ENCODE data around the gene ARHGEF1.

ARHGEF1 gene

GRCh38 chr19:41837981-41838708, 44.8 kb upstream of the ARHGEF1 start:
- ChIA-PET POLR2A (interaction anchor here (1.0 to 2.3 kb wide), 2 partner anchors 22 to 32 kb away, joined by 5 to 7 read pairs; partner anchors contain the start of gene RPS19), CTCF (interaction anchor here (0.6 to 11.2 kb wide), 12 partner anchors 14 to 1268 kb away, joined by 3 to 126 read pairs (median 4); partner anchors contain the start of gene CEACAM3)
- no peak overlapping the region for H3K4me3 ChIP-seq (ENCODE audit: low read depth, low read length)
- no peaks in the 10 kb centered on the region for H3K4me1 ChIP-seq (ENCODE audit: control insufficient read depth, insufficient read depth, low read length)
- no peaks in the 10 kb centered on the region for H3K36me3 ChIP-seq (ENCODE audit: control insufficient read depth in 2 of 2, insufficient read depth in 1 of 2, low read length in 2 of 2)
- H3K27ac ChIP-seq (ENCODE audit: extremely low read depth, low read depth, low read length), result no peak overlapping the region
- no peaks in the 10 kb centered on the region for H3K9me3 ChIP-seq (ENCODE audit: control insufficient read depth, insufficient read depth, low read depth, low read length)
- no peak for TF ChIP-seq HIC1 (tag by site-specific recombination; IDR thresholded peaks at IDR 0.05)
- peak; percentile 60 for TF ChIP-seq ZFHX2 (tag by site-specific recombination; conservative IDR thresholded peaks at IDR 0.05)
- TF ChIP-seq ZNF423 (tag by site-specific recombination; IDR thresholded peaks at IDR 0.05), result no peak
- TF ChIP-seq ZNF404 (tag by site-specific recombination; IDR thresholded peaks at IDR 0.05), result no peak
- peak; percentile 72 for TF ChIP-seq EGR2 (tag by site-specific recombination; IDR thresholded peaks at IDR 0.05; ENCODE audit: low read depth)
- no peak for TF ChIP-seq ZBTB8A (tag by site-specific recombination; IDR thresholded peaks at IDR 0.05)

GRCh38 chr19:41839211-41839610, 43.8 kb upstream of the ARHGEF1 start:
- no peak overlapping the region for H3K27ac ChIP-seq (ENCODE audit: extremely low read depth, low read depth, low read length)
- TF ChIP-seq ZNF549 (tag by site-specific recombination; IDR thresholded peaks at IDR 0.05) (no peak), SCRT2 (tag by site-specific recombination; IDR thresholded peaks at IDR 0.05) (0 out of 2 replicates have a peak, but pooled peaks have one; percentile 2)
- ChIA-PET CTCF (interaction anchor here (0.5 to 11.2 kb wide), 8 partner anchors 9 to 609 kb away, joined by 3 to 126 read pairs (median 4); partner anchors contain the start of gene CEACAM3), POLR2A (interaction anchor here (0.6 to 2.3 kb wide), 2 partner anchors 21 to 35 kb away, joined by 3 to 7 read pairs; partner anchors contain the start of gene RPS19)
- no peak overlapping the region for H3K4me3 ChIP-seq (ENCODE audit: low read depth, low read length)
- H3K36me3 ChIP-seq (ENCODE audit: control insufficient read depth in 2 of 2, insufficient read depth in 1 of 2, low read length in 2 of 2), result no peaks in the 10 kb centered on the region
- H3K4me1 ChIP-seq (ENCODE audit: control insufficient read depth, insufficient read depth, low read length), result no peaks in the 10 kb centered on the region
- H3K9me3 ChIP-seq (ENCODE audit: control insufficient read depth, insufficient read depth, low read depth, low read length), result no peaks in the 10 kb centered on the region

- CTCF ChIA-PET, result interaction anchor here (0.6 to 1.2 kb wide), 6 partner anchors 10 to 134 kb away, joined by 3 to 5 read pairs (median 3); no protein-coding TSS in a partner anchor
- POLR2A ChIA-PET, result interaction anchor here (0.6 to 3.1 kb wide), 4 partner anchors 17 to 433 kb away, joined by 4 to 15 read pairs (median 7); partner anchors contain the start of gene RPS19
- Histone ChIP-seq H3K4me1 (ENCODE audit: control insufficient read depth, insufficient read depth, low read length) (no peaks in the 10 kb centered on the region), H3K9me3 (ENCODE audit: control insufficient read depth, insufficient read depth, low read depth, low read length) (no peaks in the 10 kb centered on the region), H3K4me3 (ENCODE audit: low read depth, low read length) (no peak overlapping the region), H3K27ac (ENCODE audit: extremely low read depth, low read depth, low read length) (no peak overlapping the region), H3K36me3 (ENCODE audit: control insufficient read depth in 2 of 2, insufficient read depth in 1 of 2, low read length in 2 of 2) (no peaks in the 10 kb centered on the region)
- TF ChIP-seq KLF1 (tag by site-specific recombination; IDR thresholded peaks at IDR 0.05) (peak; percentile 88), KLF9 (tag by site-specific recombination; IDR thresholded peaks at IDR 0.05; ENCODE audit: low read depth) (no peak), ZSCAN30 (tag by site-specific recombination; IDR thresholded peaks at IDR 0.05) (no peak), ZNF302 (tag by site-specific recombination; IDR thresholded peaks at IDR 0.05; ENCODE audit: low read depth) (no peak), EGR2 (tag by site-specific recombination; IDR thresholded peaks at IDR 0.05; ENCODE audit: low read depth) (peak; percentile 49; the same call in 1 of the 2 replicates), ZBTB11 (tag by site-specific recombination; conservative IDR thresholded peaks at IDR 0.05; ENCODE audit: low read depth) (no peak), ZFHX2 (tag by site-specific recombination; conservative IDR thresholded peaks at IDR 0.05) (peak; percentile 46; the same call in 1 of the 2 replicates)
Measured at GRCh38 chr19:41843371-41843770, 39.6 kb upstream of the ARHGEF1 start.
